Choroid plexus epithelial cell (primary cell): Measurements from ENCODE around the gene IL17RE.

Source experiments
- DNase-seq: peaks from one replicate; pipeline ENCODE4 v3.0.0-alpha.2; 2010; ENCODE audit warnings: low read depth
- H3K4me3 ChIP-seq: 2 replicates; pipeline ENCODE4 v1.5.1; 2011; ENCODE audit warnings: low read depth, mild to moderate bottlenecking, control low read depth, low read length, moderate library complexity
- TF ChIP-seq, protein P1 (sequence below): conservative IDR thresholded peaks from 2 replicates; pipeline ENCODE4 v1.5.1; 2011; ENCODE audit warnings: low read depth, mild to moderate bottlenecking, control low read depth, inconsistent platforms, low read length, moderate library complexity

IL17RE gene

DNA sequence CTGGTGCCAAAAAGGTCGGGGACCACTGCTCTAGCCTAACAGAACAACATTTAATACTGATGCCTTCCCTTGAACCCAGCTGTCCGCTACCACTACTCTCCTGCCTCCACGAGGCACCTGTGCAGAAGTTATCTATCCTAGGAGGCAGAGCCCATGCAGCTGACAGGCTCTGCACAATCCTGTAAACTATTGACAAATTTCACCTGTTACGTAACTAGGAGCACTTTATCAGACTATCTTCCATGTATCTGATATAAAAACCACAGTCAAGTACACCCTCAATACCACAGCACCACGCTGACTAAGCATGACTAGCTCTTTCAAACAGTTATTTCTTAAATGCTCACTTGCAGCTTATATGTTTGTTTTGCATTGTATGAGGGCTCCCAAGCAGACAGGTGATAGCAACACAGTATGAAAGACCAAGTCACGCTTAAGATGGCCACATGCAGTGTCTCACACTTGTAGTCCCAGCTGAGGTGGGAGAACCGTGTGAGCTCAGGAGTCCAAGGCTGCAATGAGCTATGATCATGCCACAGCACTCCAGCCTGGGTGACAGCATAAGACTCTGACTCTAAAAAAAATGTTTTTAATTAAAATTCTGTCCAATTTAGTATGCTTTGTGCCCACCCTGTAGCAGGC is 9.8 kb downstream of the IL17RE start:
- DNase-seq: peak; percentile 75
- TF ChIP-seq, protein P1, sequence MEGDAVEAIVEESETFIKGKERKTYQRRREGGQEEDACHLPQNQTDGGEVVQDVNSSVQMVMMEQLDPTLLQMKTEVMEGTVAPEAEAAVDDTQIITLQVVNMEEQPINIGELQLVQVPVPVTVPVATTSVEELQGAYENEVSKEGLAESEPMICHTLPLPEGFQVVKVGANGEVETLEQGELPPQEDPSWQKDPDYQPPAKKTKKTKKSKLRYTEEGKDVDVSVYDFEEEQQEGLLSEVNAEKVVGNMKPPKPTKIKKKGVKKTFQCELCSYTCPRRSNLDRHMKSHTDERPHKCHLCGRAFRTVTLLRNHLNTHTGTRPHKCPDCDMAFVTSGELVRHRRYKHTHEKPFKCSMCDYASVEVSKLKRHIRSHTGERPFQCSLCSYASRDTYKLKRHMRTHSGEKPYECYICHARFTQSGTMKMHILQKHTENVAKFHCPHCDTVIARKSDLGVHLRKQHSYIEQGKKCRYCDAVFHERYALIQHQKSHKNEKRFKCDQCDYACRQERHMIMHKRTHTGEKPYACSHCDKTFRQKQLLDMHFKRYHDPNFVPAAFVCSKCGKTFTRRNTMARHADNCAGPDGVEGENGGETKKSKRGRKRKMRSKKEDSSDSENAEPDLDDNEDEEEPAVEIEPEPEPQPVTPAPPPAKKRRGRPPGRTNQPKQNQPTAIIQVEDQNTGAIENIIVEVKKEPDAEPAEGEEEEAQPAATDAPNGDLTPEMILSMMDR: no peak
- no peak overlapping the region for H3K4me3 ChIP-seq

DNA sequence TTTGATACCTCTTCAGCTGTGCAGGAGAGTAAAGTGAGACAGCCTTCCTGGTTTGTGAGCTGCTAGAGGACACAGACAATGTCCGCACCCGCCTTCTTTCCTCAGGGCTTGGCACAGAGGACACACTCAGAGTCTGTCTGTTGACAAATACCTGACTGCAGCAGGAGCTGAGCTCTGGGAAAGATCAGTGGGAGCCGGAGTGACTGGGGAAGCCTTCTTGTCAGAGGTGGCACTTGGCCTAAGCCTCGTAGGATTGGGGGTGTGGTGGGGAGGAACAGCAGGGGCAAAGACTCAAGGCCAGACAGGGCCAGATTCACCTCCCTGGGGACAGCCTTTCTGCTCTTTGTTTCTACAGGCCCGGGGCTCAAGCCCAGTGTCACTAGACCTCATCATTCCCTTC is 11.0 kb downstream of the IL17RE start:
- DNase-seq: no peak
- TF ChIP-seq, protein P1: no peak
- no peak overlapping the region for H3K4me3 ChIP-seq

- no peak overlapping the region for H3K4me3 ChIP-seq
- TF ChIP-seq, protein P1: no peak
- no peak for DNase-seq
These were observed 11.4 kb downstream of the IL17RE start for GRCh38 chr3:9914011-9914410.

DNA sequence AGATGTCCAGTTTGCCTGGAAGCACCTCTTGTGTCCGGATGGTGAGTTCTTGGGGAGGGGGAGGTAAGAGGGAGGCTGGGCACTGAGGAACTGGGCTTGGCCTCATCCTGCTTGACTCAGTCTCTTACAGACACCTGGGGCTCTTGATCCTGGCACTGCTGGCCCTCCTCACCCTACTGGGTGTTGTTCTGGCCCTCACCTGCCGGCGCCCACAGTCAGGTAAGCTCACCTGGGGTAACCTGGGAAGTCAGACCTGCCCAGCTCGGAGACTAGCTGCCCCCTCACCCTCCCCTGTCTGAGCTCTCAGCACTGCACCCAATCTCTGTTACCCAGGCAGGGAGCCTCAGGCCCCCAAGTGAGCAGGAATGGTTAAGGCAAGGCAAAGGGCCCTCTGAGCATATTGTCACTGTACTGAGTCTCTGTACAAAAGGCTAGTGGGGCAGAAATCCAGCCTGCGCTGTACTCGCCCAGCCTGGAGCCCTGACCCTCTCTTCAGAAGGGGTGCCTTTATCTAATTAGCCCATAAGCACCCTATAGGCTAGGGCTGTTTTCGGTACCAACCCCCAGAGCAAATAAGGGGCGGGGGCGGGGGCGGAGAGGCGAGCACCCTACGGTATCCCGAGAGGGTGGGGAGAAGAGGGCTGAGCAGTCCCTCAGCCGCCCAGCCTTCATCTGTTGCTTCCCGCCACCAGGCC is 12.1 kb downstream of the IL17RE start:
- peak overlapping the region; percentile 60 for H3K4me3 ChIP-seq
- DNase-seq: no peak
- TF ChIP-seq, protein P1: no peak

- DNase-seq: peak; percentile 67
- TF ChIP-seq, protein P1: peak; percentile 52
- H3K4me3 ChIP-seq: peak overlapping the region; percentile 60
These were observed 12.8 kb downstream of the IL17RE start for GRCh38 chr3:9915254-9916141.

GRCh38 chr3:9916346-9916733 is 13.7 kb downstream of the IL17RE start:
- TF ChIP-seq, protein P1: no peak
- H3K4me3 ChIP-seq: peak overlapping the region; percentile 56
- DNase-seq: peak; percentile 53
